Measurements from ENCODE around the gene GMPPA. TPM values are rescaled to one million over a fixed set of nuclear protein-coding genes. Genes with fewer than 3 reads are reported as not detected.

The GMPPA gene
- total and polyA plus RNA-seq, 9 of the 15 experiments (the other 6 are each of a cell fraction or from before 2014, with no cell fraction given): 7.0 to 101 (median 66.7) TPM

DNA sequence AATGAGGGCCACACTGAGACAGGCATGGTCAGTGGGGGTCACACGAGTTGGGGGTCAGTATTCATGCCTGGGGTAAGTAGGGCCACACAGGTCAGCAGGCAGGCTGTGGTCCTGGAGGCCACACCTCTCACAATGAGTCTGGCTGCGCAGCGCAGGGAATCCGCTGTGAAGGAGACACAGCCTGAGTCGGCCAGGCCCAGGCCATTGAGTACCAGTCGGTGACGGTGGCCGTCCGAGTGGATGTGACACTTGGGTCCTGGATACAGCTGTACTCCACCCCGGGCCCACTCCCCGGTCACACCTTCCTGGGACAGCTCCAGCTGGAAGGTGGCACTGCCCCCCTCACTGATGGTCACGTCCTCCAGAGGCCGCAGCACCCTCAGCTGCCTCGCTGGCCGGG lies 55.7 kb downstream of the GMPPA start (continued):
- TF ChIP-seq ETV6 (IDR thresholded peaks at IDR 0.05; ENCODE audit: borderline replicate concordance in 1 of 2, low read depth in 2 of 2, low read length in 1 of 2): no peak
- TF ChIP-seq ETV6 (CRISPR knock-in tag; IDR thresholded peaks at IDR 0.05; ENCODE audit: borderline replicate concordance): no peak

DNA sequence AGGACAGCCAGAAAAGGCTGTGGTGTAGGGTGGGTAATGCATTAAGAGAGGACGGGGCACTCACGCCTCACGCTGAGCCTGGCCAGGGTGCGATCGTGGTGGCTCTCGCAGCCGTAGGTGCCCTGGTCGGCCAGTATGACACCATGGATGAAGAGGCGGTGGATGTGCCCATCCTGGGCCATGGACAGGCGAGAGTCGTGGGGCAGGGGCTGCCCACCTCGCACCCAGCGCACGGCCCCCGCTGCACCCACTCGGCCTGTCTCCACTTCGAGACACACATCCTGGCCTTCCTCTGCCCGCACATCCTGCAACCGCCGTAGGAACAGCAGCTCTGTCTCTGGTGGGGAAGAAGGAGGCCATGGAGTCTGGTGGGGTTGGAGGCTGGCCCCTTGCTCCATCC lies 57.3 kb downstream of the GMPPA start:
- peaks cover 0 to 8% of the 10 kb centered on the region in 2 experiments; a peak in 3 of 5 replicates for H3K27me3 ChIP-seq (ENCODE audit: control insufficient read depth in 2 of 2, insufficient read depth in 2 of 2, low read length in 2 of 2)
- peaks cover 6 to 54% of the 10 kb centered on the region in 2 experiments; a peak in 3 of 5 replicates for H3K4me1 ChIP-seq (replicated peaks in 1 of 2; ENCODE audit: control insufficient read depth in 2 of 2, insufficient read depth in 2 of 2, low read length in 2 of 2)
- no peak for TF ChIP-seq HMG20B (CRISPR knock-in tag; IDR thresholded peaks at IDR 0.05)
- no peak for TF ChIP-seq NRF1 (conservative IDR thresholded peaks at IDR 0.05 in 1 of 2, IDR thresholded peaks at IDR 0.05 in 1 of 2)
- TF ChIP-seq DIDO1 (tag; IDR thresholded peaks at IDR 0.05; ENCODE audit: low read depth): no peak
- no peak for TF ChIP-seq ETV1 (tag; conservative IDR thresholded peaks at IDR 0.05; ENCODE audit: low read depth)
- no peak for TF ChIP-seq ETV6 (IDR thresholded peaks at IDR 0.05; ENCODE audit: borderline replicate concordance in 1 of 2, low read depth in 2 of 2, low read length in 1 of 2)
- no peak for TF ChIP-seq ETV6 (CRISPR knock-in tag; IDR thresholded peaks at IDR 0.05; ENCODE audit: borderline replicate concordance)
- TF ChIP-seq ETV5 (CRISPR knock-in tag; IDR thresholded peaks at IDR 0.05; ENCODE audit: low read depth): no peak
- TF ChIP-seq RBM34 (IDR thresholded peaks at IDR 0.05; ENCODE audit: borderline replicate concordance, insufficient read depth, low read length): no peak
- TF ChIP-seq, protein P1, sequence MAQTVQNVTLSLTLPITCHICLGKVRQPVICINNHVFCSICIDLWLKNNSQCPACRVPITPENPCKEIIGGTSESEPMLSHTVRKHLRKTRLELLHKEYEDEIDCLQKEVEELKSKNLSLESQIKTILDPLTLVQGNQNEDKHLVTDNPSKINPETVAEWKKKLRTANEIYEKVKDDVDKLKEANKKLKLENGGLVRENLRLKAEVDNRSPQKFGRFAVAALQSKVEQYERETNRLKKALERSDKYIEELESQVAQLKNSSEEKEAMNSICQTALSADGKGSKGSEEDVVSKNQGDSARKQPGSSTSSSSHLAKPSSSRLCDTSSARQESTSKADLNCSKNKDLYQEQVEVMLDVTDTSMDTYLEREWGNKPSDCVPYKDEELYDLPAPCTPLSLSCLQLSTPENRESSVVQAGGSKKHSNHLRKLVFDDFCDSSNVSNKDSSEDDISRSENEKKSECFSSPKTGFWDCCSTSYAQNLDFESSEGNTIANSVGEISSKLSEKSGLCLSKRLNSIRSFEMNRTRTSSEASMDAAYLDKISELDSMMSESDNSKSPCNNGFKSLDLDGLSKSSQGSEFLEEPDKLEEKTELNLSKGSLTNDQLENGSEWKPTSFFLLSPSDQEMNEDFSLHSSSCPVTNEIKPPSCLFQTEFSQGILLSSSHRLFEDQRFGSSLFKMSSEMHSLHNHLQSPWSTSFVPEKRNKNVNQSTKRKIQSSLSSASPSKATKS (CRISPR knock-in tag; IDR thresholded peaks at IDR 0.05): no peak
- TF ChIP-seq ZNF431 (CRISPR knock-in tag; IDR thresholded peaks at IDR 0.05): no peak
- no peak for TF ChIP-seq ZNF143 (CRISPR knock-in tag; IDR thresholded peaks at IDR 0.05)
- no peak for TF ChIP-seq MECOM (CRISPR knock-in tag; IDR thresholded peaks at IDR 0.05)
- no peak for TF ChIP-seq EZH2 (IDR thresholded peaks at IDR 0.05; ENCODE audit: borderline replicate concordance, low read depth, low read length)
- TF ChIP-seq, protein P2, sequence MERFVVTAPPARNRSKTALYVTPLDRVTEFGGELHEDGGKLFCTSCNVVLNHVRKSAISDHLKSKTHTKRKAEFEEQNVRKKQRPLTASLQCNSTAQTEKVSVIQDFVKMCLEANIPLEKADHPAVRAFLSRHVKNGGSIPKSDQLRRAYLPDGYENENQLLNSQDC (CRISPR knock-in tag; IDR thresholded peaks at IDR 0.05): no peak
- TF ChIP-seq ZNF311 (CRISPR knock-in tag; IDR thresholded peaks at IDR 0.05): no peak
- TF ChIP-seq SREBF2 (CRISPR knock-in tag; IDR thresholded peaks at IDR 0.05): no peak
- no peak for TF ChIP-seq NEUROD1 (IDR thresholded peaks at IDR 0.05; ENCODE audit: borderline replicate concordance, low read depth, low read length, partially characterized antibody)

More for the DNA sequence above, 57.3 kb downstream of the GMPPA start:
- CTCF ChIA-PET (ENCODE audit: low intra/inter-chr PET ratio): no interaction called here
- Histone ChIP-seq H3K9me1 (ENCODE audit: control insufficient read depth, insufficient read depth, low read length) (no peaks in the 10 kb centered on the region), H3K36me3 (ENCODE audit: control insufficient read depth, insufficient read depth, low read length) (no peaks in the 10 kb centered on the region), H3K9ac (ENCODE audit: insufficient read depth in 1 of 2, low read depth in 2 of 2, low read length in 2 of 2) (no peak overlapping the region), H3K4me2 (ENCODE audit: insufficient read depth, low read length) (no peak overlapping the region), H3K9me3 (replicated peaks; ENCODE audit: control insufficient read depth, insufficient read depth, low read depth, low read length) (no peaks in the 10 kb centered on the region), H3K4me3 (no peak overlapping the region), H3K79me2 (ENCODE audit: control insufficient read depth, insufficient read depth, low read length) (no peaks in the 10 kb centered on the region), H2AFZ (ENCODE audit: low read depth, low read length) (no peak overlapping the region), H4K20me1 (replicated peaks; ENCODE audit: control insufficient read depth, insufficient read depth, low read length) (no peaks in the 10 kb centered on the region), H3K27ac (ENCODE audit: extremely low read depth, low read depth, low read length) (no peak overlapping the region)
- FAIRE-seq (no peak), DNase-seq (ENCODE audit: extremely low read depth in 1 of 4, low spot score in 3 of 4) (no peak), ATAC-seq (no peak)
- in situ Hi-C loops (cut with MboI): no loop called here
- no TSS peak for BruUV-seq (replicated peaks)
- POLR2A ChIA-PET: no interaction called here
- intact Hi-C loops (cut with micrococcal nuclease): no loop called here
- 34% methylated on average over 10 of the region's 20 CpGs for WGBS (ENCODE audit: insufficient coverage, low coverage, missing lambda C conversion rate)

All from K562 (cell line).